Prostate gland (tissue), 2 donors: ENCODE data around the gene DHX34.

Experiments
- POLR2A ChIP-seq: fragments of 450-650 bp; IDR thresholded peaks from one replicate; pipeline ENCODE4 v1.6.1; 2016; ENCODE audit warnings: antibody characterized with exemption, mild to moderate bottlenecking
- POLR2AphosphoS5 ChIP-seq: sonication (generic); formaldehyde crosslinking; IDR thresholded peaks from one replicate; pipeline ENCODE4 v1.6.1; 2017; ENCODE audit warnings: antibody characterized with exemption
- TF ChIP-seq, protein P1 (sequence below), 4 experiments: fragments of 200-600 bp in 2 of 4; fragments of 450-650 bp in 2 of 4; sonication (generic) in 2 of 4; IDR thresholded peaks; 1 replicate in 3 of 4; 2 replicates in 1 of 4; pipeline ENCODE4 v1.5.1; 2016 to 2019; ENCODE audit warnings: antibody characterized with exemption in 4 of 4, mild to moderate bottlenecking in 2 of 4, moderate library complexity in 2 of 4

DNA sequence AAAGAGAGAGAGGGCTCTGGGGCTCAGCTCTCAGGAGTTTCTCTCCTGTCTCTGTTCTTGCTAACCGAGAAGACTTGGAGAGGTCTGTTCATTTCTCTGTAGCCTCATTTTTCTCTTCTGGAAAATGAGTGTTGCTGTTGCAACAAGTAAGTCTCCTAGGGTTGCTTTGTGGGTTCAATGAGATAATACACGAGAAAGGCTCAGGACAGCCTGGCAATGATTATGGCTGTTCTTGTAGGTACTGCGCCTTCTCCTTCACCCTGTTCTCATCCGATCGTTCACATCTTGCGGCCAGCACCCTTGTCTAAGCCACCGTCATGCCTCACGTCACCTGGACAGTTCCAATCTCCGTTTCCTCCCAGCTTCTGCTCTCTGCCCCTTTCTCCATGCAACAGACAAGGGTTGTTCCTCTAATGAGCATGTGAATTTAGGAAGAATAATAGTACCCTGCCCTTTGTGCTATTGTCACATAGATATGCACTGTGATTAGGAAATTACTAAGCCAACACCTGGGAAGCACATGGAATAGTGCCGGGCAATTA, 35.3 kb upstream of the DHX34 start:
- TF ChIP-seq POLR2A (no peak), POLR2AphosphoS5 (no peak)
- TF ChIP-seq, protein P1, sequence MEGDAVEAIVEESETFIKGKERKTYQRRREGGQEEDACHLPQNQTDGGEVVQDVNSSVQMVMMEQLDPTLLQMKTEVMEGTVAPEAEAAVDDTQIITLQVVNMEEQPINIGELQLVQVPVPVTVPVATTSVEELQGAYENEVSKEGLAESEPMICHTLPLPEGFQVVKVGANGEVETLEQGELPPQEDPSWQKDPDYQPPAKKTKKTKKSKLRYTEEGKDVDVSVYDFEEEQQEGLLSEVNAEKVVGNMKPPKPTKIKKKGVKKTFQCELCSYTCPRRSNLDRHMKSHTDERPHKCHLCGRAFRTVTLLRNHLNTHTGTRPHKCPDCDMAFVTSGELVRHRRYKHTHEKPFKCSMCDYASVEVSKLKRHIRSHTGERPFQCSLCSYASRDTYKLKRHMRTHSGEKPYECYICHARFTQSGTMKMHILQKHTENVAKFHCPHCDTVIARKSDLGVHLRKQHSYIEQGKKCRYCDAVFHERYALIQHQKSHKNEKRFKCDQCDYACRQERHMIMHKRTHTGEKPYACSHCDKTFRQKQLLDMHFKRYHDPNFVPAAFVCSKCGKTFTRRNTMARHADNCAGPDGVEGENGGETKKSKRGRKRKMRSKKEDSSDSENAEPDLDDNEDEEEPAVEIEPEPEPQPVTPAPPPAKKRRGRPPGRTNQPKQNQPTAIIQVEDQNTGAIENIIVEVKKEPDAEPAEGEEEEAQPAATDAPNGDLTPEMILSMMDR (IDR thresholded peaks at IDR 0.05), result no peak
